AG04450 (cell line): ENCODE measurements around the gene LINGO1. TPM values are rescaled to one million over a fixed set of nuclear protein-coding genes. Genes with fewer than 3 reads are reported as not detected.

ENCODE experiments used
- CTCF ChIA-PET: fragments of 300-600, 350-600 bp; formaldehyde crosslinking; extraction: SDS; loops from one replicate; lab custom pipeline; 2022; ENCODE audit warnings: antibody characterized with exemption, inconsistent platforms; lab: Charles Lee
- POLR2A ChIA-PET: fragments of 350-600 bp; formaldehyde crosslinking; extraction: SDS; loops from one replicate; lab custom pipeline; 2021; ENCODE audit warnings: antibody characterized with exemption, inconsistent platforms; lab: Yijun Ruan, JAX
- DNase-seq: peaks from one replicate; pipeline ENCODE4 v3.0.0-alpha.2; 2011; ENCODE audit warnings: low read depth, low spot score
- H3K27ac ChIP-seq: one replicate; pipeline ENCODE4 v1.5.1; 2012; ENCODE audit warnings: low read depth, low read length, control low read depth
- H3K27me3 ChIP-seq: one replicate; pipeline ENCODE4 v1.6.0; 2012; ENCODE audit warnings: low read length; ENCODE audit not compliant: control insufficient read depth, insufficient read depth
- H3K4me3 ChIP-seq: 2 replicates; pipeline ENCODE4 v1.5.1; 2011; ENCODE audit warnings: mild to moderate bottlenecking, low read depth, low read length, control low read depth
- H3K9me3 ChIP-seq: 2 replicates; pipeline ENCODE4 v1.5.1; 2012; ENCODE audit warnings: low read length; ENCODE audit not compliant: control insufficient read depth, insufficient read depth
- polyA plus RNA-seq: library from polyadenylated mRNA; depleted of rRNA; stranded (reverse); fragments of >200 nt; gene quantifications from 2 replicates; pipeline ENCODE4 v1.2.3, GENCODE V29; 2011
- TF ChIP-seq, protein P1 (sequence below): IDR thresholded peaks from 2 replicates; pipeline ENCODE4 v1.5.1; 2011; ENCODE audit warnings: low read depth, low read length, control low read depth, inconsistent platforms

Gene LINGO1
- polyA plus RNA-seq, 1 experiment: not detected

DNA sequence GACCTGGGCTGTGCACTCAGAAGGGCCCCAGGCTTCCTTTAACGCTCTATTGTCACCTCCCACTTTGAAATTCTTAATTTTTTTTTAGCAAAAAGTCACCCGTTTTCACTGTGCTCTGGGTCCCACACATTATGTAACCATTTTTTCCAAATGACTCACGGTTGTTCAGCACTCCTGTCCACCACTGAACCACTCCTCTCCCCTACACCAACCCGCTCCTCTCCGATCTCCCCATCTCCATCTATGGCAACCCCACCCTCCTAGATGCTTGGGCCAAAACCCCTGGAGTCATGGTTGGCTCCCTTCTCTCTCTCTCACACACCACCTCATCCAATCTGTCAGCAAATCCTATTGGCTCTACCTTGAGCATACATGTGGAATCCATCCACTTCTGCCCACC lies 41.2 kb upstream of the LINGO1 start:
- peaks cover 35% of the 10 kb centered on the region for H3K27me3 ChIP-seq
- H3K4me3 ChIP-seq: no peak overlapping the region
- TF ChIP-seq, protein P1, sequence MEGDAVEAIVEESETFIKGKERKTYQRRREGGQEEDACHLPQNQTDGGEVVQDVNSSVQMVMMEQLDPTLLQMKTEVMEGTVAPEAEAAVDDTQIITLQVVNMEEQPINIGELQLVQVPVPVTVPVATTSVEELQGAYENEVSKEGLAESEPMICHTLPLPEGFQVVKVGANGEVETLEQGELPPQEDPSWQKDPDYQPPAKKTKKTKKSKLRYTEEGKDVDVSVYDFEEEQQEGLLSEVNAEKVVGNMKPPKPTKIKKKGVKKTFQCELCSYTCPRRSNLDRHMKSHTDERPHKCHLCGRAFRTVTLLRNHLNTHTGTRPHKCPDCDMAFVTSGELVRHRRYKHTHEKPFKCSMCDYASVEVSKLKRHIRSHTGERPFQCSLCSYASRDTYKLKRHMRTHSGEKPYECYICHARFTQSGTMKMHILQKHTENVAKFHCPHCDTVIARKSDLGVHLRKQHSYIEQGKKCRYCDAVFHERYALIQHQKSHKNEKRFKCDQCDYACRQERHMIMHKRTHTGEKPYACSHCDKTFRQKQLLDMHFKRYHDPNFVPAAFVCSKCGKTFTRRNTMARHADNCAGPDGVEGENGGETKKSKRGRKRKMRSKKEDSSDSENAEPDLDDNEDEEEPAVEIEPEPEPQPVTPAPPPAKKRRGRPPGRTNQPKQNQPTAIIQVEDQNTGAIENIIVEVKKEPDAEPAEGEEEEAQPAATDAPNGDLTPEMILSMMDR: no peak
- H3K27ac ChIP-seq: no peak overlapping the region
- POLR2A ChIA-PET: no interaction called here
- DNase-seq: no peak
- no peaks in the 10 kb centered on the region; the same call in 1 of the 2 replicates for H3K9me3 ChIP-seq
- CTCF ChIA-PET: no interaction called here

DNA sequence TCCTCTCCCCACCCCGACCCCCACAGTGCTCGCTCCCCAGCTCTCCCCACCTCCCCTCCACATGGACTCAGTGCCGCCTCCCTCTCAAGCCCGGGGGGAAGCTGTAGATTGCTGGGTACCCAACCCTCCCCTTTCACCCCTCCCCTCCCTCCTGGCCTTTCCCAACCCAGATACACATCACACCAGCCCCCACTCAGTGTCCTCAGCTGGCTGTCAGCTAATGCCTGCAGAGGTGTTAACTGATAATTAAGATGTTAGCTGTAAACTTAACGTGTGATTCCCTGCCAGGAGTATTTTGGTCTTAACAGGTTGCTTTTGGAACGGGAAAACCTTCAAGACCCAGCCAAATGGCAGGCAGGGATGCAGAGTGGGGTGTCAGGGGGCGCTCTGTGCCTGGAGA lies 39.4 kb upstream of the LINGO1 start:
- Histone ChIP-seq H3K27ac (no peak overlapping the region), H3K4me3 (no peak overlapping the region), H3K9me3 (no peaks in the 10 kb centered on the region; the same call in 1 of the 2 replicates), H3K27me3 (peaks cover 39% of the 10 kb centered on the region)
- CTCF ChIA-PET: no interaction called here
- POLR2A ChIA-PET: no interaction called here
- no peak for DNase-seq
- TF ChIP-seq, protein P1: no peak

DNA sequence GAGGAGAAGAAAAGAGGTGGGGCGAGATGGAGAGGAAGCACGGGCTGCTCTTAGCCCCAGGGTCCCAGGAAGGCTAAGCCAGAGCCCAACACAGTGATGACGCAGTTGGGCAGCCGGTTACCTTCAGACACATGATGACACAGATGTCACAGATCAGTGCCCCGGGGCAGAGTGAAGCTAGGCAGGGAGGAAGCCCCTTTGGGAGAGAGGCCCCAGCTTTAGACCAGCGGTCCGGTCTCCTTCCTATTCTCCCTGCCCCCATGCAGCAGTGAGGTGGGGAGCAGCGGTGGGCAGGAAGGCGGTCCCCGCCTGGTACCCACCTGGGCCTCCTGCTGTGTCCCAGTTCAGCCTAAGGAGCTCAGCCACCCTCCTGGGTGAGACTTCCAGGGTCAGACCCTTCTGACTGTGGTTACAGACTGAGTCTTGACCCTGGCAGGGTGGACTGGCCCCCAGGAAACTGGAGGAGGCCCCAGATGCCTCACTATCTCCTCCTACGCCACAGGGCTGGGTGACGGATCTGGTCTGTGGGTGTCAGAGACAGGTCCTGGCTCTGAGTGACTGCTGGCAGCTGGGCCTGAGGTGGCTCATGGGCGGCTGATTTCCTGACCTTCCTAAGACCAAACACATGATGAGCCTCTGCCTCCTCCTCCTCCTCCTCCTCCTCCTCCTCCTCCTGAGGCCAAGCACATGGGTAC lies 38.8 kb upstream of the LINGO1 start:
- Histone ChIP-seq H3K27ac (no peak overlapping the region), H3K4me3 (no peak overlapping the region), H3K27me3 (peaks cover 44% of the 10 kb centered on the region), H3K9me3 (no peaks in the 10 kb centered on the region; the same call in 1 of the 2 replicates)
- TF ChIP-seq, protein P1: no peak
- no peak for DNase-seq
- ChIA-PET CTCF (no interaction called here), POLR2A (no interaction called here)

DNA sequence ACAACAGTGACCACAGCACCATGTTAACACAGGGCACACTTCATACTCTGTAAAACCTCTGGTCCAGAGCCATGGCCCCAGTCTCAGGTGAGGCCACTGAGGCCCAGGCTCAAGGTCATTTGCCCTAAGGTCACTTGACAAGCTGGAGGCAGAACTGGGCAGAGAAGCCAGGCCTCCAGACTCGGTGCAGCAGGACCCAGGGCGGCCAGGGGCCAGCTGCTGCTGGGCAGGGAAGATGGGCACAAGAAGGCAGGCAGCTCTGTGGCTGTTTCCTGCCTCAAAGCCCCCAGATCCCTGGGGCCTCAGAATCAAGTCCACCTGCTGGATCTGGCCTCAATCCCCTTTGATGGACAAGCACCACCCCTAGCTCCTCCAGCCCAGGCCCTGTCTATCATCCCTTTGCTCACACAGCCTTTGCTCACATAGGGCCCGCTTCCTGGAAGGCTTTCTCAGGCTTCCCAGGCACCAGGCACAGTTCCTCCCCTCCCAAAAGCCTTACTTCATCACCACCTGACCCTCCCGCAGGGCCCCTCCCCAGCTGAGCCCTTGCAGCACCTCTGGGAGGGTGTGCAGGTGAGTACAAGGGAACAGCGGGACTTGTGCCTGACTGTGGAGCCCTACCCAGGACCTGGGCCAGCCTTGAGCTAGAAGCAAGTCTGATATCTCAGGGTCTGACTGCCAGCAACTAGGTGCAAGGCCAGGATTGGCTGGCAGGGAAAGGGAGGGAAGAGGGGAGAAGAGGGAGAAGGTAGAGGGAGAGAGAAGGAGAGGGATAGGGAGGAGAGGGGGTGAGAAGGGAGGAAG lies 38.0 kb upstream of the LINGO1 start:
- Histone ChIP-seq H3K4me3 (no peak overlapping the region), H3K27ac (no peak overlapping the region), H3K9me3 (no peaks in the 10 kb centered on the region; the same call in 1 of the 2 replicates), H3K27me3 (peaks cover 41% of the 10 kb centered on the region)
- ChIA-PET POLR2A (no interaction called here), CTCF (no interaction called here)
- no peak for DNase-seq
- TF ChIP-seq, protein P1: no peak

DNA sequence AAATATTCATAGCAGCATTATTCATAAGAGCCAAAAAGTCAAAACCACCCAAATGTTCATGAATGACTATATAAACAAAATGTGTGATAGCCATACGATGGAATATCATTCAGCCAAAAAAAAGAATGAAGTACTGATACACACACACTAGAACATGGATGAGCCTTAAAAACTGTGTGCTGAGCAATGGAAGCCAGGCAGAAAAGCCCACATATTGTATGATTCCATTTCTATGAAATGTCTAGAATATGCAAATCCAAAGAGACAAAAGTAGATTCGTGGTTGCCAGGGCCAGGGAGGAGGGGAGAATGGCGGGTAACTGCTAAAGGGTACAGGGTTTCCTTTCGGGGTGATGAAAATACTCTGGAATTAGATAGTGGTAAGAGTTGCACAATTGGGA lies 37.2 kb upstream of the LINGO1 start:
- CTCF ChIA-PET: no interaction called here
- Histone ChIP-seq H3K9me3 (no peaks in the 10 kb centered on the region; the same call in 1 of the 2 replicates), H3K27ac (no peak overlapping the region), H3K4me3 (no peak overlapping the region), H3K27me3 (peaks cover 40% of the 10 kb centered on the region)
- POLR2A ChIA-PET: no interaction called here
- no peak for DNase-seq
- TF ChIP-seq, protein P1: no peak
